ENCODE results near the gene CKLF.
"Not testable (repeated sequence)": the region's sequence is repeated elsewhere in the genome, so short reads cannot be mapped to it uniquely, and the experiment has no call there.

The CKLF gene

GRCh38 chr16:66512272-66513110, 39.9 kb upstream of the CKLF start:
- H3K4me1 ChIP-seq (ENCODE audit: insufficient read depth, low read length): peaks cover 30% of the 10 kb centered on the region
- no peak overlapping the region for H3K27ac ChIP-seq (ENCODE audit: low read depth, low read length)
- H3K9ac ChIP-seq (ENCODE audit: low read length): no peak overlapping the region
- no peaks in the 10 kb centered on the region for H3K9me3 ChIP-seq (ENCODE audit: low read length)
- no peaks in the 10 kb centered on the region for H3K27me3 ChIP-seq (ENCODE audit: control insufficient read depth in 1 of 2, insufficient read depth in 2 of 2, low read length in 2 of 2)
- H3K4me3 ChIP-seq (ENCODE audit: low read depth in 1 of 2, low read length in 2 of 2): no peak overlapping the region
- peaks cover 34% of the 10 kb centered on the region for H3K36me3 ChIP-seq (ENCODE audit: insufficient read depth, low read length)

- H3K9me3 ChIP-seq (ENCODE audit: low read length): no peaks in the 10 kb centered on the region
- H3K36me3 ChIP-seq (ENCODE audit: insufficient read depth, low read length): peaks cover 34% of the 10 kb centered on the region
- H3K9ac ChIP-seq (ENCODE audit: low read length): no peak overlapping the region
- no peak overlapping the region for H3K27ac ChIP-seq (ENCODE audit: low read depth, low read length)
- peaks cover 38% of the 10 kb centered on the region for H3K4me1 ChIP-seq (ENCODE audit: insufficient read depth, low read length)
- no peak overlapping the region for H3K4me3 ChIP-seq (ENCODE audit: low read depth in 1 of 2, low read length in 2 of 2)
- no peaks in the 10 kb centered on the region for H3K27me3 ChIP-seq (ENCODE audit: control insufficient read depth in 1 of 2, insufficient read depth in 2 of 2, low read length in 2 of 2)
Measured at GRCh38 chr16:66513111-66513723, 39.2 kb upstream of the CKLF start.

GRCh38 chr16:66514391-66514790, 38.0 kb upstream of the CKLF start:
- Histone ChIP-seq H3K4me1 (ENCODE audit: insufficient read depth, low read length) (peaks cover 39% of the 10 kb centered on the region), H3K36me3 (ENCODE audit: insufficient read depth, low read length) (peaks cover 27% of the 10 kb centered on the region)
- H3K9me3 ChIP-seq (ENCODE audit: low read length); H3K27me3 ChIP-seq (ENCODE audit: control insufficient read depth in 1 of 2, insufficient read depth in 2 of 2, low read length in 2 of 2); H3K9ac ChIP-seq (ENCODE audit: low read length); H3K4me3 ChIP-seq (ENCODE audit: low read depth in 1 of 2, low read length in 2 of 2); H3K27ac ChIP-seq (ENCODE audit: low read depth, low read length): not testable (repeated sequence)

- Histone ChIP-seq H3K36me3 (ENCODE audit: insufficient read depth, low read length) (peaks cover 27% of the 10 kb centered on the region), H3K4me1 (ENCODE audit: insufficient read depth, low read length) (peaks cover 39% of the 10 kb centered on the region)
- not testable (repeated sequence) for H3K4me3 ChIP-seq (ENCODE audit: low read depth in 1 of 2, low read length in 2 of 2); H3K9me3 ChIP-seq (ENCODE audit: low read length); H3K27ac ChIP-seq (ENCODE audit: low read depth, low read length); H3K9ac ChIP-seq (ENCODE audit: low read length); H3K27me3 ChIP-seq (ENCODE audit: control insufficient read depth in 1 of 2, insufficient read depth in 2 of 2, low read length in 2 of 2)
Measured at GRCh38 chr16:66514980-66515595, 37.3 kb upstream of the CKLF start.

- Histone ChIP-seq H3K9ac (ENCODE audit: low read length) (no peak overlapping the region), H3K4me3 (ENCODE audit: low read depth in 1 of 2, low read length in 2 of 2) (no peak overlapping the region), H3K9me3 (ENCODE audit: low read length) (no peaks in the 10 kb centered on the region), H3K27ac (ENCODE audit: low read depth, low read length) (peak overlapping the region; percentile 20), H3K27me3 (ENCODE audit: control insufficient read depth in 1 of 2, insufficient read depth in 2 of 2, low read length in 2 of 2) (no peaks in the 10 kb centered on the region), H3K4me1 (ENCODE audit: insufficient read depth, low read length) (peaks cover 39% of the 10 kb centered on the region), H3K36me3 (ENCODE audit: insufficient read depth, low read length) (peaks cover 22% of the 10 kb centered on the region)
Measured at GRCh38 chr16:66515596-66516508, 36.5 kb upstream of the CKLF start.

- Histone ChIP-seq H3K4me1 (ENCODE audit: insufficient read depth, low read length) (peaks cover 41% of the 10 kb centered on the region), H3K9me3 (ENCODE audit: low read length) (no peaks in the 10 kb centered on the region), H3K27me3 (ENCODE audit: control insufficient read depth in 1 of 2, insufficient read depth in 2 of 2, low read length in 2 of 2) (no peaks in the 10 kb centered on the region), H3K9ac (ENCODE audit: low read length) (no peak overlapping the region), H3K27ac (ENCODE audit: low read depth, low read length) (peak overlapping the region; percentile 20), H3K36me3 (ENCODE audit: insufficient read depth, low read length) (peaks cover 21% of the 10 kb centered on the region), H3K4me3 (ENCODE audit: low read depth in 1 of 2, low read length in 2 of 2) (no peak overlapping the region)
Measured at GRCh38 chr16:66516509-66516807, 35.9 kb upstream of the CKLF start.

GRCh38 chr16:66516808-66517585, 35.4 kb upstream of the CKLF start:
- Histone ChIP-seq H3K4me3 (ENCODE audit: low read depth in 1 of 2, low read length in 2 of 2) (peak overlapping the region; percentile 19 to 22), H3K9ac (ENCODE audit: low read length) (peak overlapping the region; percentile 54), H3K9me3 (ENCODE audit: low read length) (no peaks in the 10 kb centered on the region), H3K27ac (ENCODE audit: low read depth, low read length) (peak overlapping the region; percentile 88), H3K4me1 (ENCODE audit: insufficient read depth, low read length) (peaks cover 41% of the 10 kb centered on the region), H3K27me3 (ENCODE audit: control insufficient read depth in 1 of 2, insufficient read depth in 2 of 2, low read length in 2 of 2) (no peaks in the 10 kb centered on the region), H3K36me3 (ENCODE audit: insufficient read depth, low read length) (peaks cover 16% of the 10 kb centered on the region)

- Histone ChIP-seq H3K36me3 (ENCODE audit: insufficient read depth, low read length) (peaks cover 9% of the 10 kb centered on the region), H3K9ac (ENCODE audit: low read length) (peak overlapping the region; percentile 54), H3K4me3 (ENCODE audit: low read depth in 1 of 2, low read length in 2 of 2) (peak overlapping the region in 1 of 2 donors; percentile 19), H3K27me3 (ENCODE audit: control insufficient read depth in 1 of 2, insufficient read depth in 2 of 2, low read length in 2 of 2) (no peaks in the 10 kb centered on the region), H3K27ac (ENCODE audit: low read depth, low read length) (peak overlapping the region; percentile 88), H3K9me3 (ENCODE audit: low read length) (no peaks in the 10 kb centered on the region), H3K4me1 (ENCODE audit: insufficient read depth, low read length) (peaks cover 39% of the 10 kb centered on the region)
Measured at GRCh38 chr16:66517586-66518263, 34.7 kb upstream of the CKLF start.

GRCh38 chr16:66519482-66520373, 32.6 kb upstream of the CKLF start:
- Histone ChIP-seq H3K4me1 (ENCODE audit: insufficient read depth, low read length) (peaks cover 42% of the 10 kb centered on the region), H3K27me3 (ENCODE audit: control insufficient read depth in 1 of 2, insufficient read depth in 2 of 2, low read length in 2 of 2) (no peaks in the 10 kb centered on the region), H3K27ac (ENCODE audit: low read depth, low read length) (peak overlapping the region; percentile 51), H3K9ac (ENCODE audit: low read length) (no peak overlapping the region), H3K9me3 (ENCODE audit: low read length) (no peaks in the 10 kb centered on the region), H3K4me3 (ENCODE audit: low read depth in 1 of 2, low read length in 2 of 2) (no peak overlapping the region), H3K36me3 (ENCODE audit: insufficient read depth, low read length) (peaks cover 9% of the 10 kb centered on the region)
